GM19395 (cell line): ENCODE measurements around the gene RFFL.

Experiments used
- ATAC-seq: cut with Tn5 transposase; IDR thresholded peaks from one replicate; pipeline ENCODE4 v1.9.1; 2021; ENCODE audit warnings: mild to moderate bottlenecking, moderate library complexity; ENCODE audit not compliant: unreplicated experiment

Gene RFFL

DNA sequence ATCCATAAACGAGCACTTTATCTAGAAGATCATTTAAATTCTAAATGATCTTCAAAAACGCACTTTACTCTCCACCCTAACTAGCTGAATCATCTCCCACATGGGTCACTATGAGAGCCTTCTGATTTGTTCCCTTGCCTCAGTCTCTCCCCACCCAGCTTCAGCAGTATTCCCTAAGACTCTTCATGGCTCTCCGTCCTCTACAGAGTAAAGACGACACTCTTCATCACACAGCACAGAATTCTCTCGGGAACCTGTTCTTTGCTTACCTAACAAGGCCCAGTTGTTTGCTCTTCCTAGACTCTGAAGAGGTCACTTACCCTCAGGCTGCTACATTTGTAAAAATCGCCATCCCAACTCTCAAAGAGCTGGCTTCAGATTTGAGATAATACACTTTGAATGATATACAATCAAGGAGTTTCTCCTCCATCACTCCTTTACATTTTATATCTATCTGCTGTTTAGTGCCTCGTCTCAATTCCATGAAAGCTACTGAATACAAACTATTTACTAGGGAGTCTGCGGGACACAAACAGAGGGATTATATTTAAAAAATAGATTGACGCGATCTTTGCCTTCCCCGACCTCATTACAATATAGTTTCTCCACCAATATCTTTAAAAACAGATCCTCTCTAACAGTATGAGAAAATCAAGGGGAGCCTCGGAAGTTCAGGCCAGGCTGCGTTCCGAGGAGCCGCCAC is 83.7 kb downstream of the RFFL start:
- no peak for ATAC-seq

DNA sequence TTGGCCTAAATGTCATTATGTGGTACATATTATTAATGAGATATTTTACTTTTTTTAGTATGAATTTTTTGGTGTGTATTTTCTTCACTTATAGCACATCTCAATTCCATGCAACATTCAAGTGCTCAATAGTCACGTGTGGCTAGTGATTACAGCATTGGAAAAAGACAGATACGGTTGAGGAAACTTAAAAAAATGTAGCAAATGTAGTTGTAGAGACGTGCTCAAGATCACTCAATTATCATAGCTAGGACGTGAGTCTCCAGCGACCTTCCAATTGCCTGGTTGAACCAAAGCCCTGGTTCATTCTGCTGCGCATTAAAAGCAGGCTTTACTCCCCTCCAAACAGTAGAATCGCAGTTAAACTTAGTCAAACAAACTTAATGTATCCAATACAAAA is 84.4 kb downstream of the RFFL start:
- no peak for ATAC-seq

DNA sequence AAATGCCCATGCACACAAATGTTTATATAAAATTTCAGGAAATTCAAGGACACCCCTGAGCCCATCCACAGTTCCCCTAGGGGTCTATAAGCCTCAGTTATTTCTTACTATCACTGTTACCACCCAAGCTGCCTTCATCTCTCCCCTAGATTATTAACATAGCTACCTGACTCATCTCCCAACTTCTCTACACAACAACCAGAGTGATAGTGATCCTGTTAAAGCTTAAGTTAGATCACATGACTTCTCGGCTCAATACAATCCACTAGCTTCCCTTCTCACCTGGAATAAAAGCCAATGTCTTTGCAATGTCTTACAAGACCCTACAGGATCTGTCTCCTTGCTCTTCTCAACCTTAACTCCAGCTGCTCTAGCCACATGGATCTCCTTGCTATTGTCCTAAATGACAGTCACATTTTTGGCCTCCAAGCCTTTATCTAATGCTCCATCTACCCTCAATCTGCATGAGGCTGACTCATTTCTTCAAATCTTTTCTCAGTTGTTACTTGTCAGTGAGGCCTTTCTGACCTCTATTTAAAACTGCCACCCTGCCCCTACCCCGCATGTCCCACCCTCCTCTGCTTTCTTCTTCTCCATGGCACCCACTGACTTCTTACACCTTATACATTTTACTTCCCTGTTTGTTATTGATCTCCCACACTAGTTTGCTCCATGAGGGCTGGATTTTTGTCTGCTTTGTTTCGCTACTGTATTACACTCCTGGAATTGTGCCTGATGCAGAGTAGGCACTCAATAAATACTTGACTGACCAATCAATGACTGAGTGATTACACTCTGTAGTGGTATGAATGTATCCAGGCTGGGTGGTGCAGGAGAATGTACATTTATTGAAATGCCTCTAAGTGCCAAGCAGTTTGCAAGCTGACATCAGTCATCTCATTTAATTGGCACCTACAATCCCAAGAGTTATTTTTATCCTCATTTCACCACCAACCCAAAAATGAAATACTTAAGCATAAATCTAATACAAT is 88.4 kb downstream of the RFFL start:
- ATAC-seq = no peak

DNA sequence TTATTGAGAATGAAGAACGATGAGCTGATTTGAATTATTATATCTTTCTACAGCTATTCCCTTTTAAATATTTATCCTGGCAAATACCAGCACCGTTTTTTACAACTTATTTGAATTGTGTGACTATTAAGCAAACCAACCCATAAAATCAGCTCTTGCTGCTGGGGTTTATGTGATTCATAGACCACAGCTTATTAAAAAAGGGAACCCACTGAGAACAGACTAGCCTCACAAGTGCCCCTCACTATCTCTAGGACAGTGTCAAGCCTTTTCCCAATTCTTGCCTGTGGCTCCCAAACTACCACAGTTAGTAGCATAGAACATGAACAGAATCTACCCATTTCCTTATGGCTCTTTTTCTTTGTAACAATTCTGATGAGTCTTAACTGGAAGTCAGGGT is 89.3 kb downstream of the RFFL start:
- ATAC-seq = no peak

DNA sequence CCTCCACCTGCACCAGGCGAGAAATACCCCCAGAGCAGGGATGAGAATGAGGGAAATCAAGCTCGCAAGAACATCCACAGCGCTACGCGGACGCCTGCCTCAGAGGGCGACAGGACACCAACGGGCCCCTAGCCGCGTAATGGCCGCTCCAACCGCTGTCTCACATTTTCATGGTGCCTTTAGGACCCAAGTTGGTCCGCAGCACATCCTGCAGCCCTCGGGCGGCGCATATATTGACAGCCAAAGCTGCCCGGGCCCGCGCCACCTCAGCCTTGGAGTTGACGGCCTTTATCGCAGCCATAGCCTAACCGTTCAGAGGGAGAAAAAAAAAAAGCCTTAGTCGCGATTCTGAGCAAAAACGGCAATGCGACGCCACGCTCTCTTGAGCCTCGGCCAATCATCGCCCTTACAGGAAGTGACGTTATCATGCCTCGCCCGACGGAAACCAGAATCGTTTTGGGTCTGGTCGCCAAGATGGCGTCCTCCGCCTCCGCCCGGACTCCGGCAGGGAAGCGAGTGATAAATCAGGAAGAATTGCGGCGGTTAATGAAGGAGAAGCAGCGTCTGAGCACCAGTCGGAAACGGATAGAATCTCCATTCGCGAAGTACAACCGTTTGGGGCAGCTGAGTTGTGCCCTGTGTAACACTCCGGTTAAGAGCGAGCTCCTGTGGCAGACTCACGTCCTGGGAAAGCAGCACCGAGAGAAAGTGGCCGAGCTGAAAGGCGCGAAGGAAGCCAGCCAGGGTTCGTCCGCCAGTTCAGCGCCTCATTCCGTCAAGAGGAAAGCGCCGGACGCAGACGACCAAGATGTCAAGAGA is 102.2 kb downstream of the RFFL start, which contains the start of the genes CCT6B and ZNF830:
Gene CCT6B (minus strand): TSS at position 368 of the 819 bp plus-strand sequence. CDS start 67 bp downstream, at position 301.
Gene ZNF830 (plus strand): TSS at position 448 of the 819 bp plus-strand sequence. CDS start 27 bp downstream, at position 475.
- ATAC-seq = peak; percentile 95

DNA sequence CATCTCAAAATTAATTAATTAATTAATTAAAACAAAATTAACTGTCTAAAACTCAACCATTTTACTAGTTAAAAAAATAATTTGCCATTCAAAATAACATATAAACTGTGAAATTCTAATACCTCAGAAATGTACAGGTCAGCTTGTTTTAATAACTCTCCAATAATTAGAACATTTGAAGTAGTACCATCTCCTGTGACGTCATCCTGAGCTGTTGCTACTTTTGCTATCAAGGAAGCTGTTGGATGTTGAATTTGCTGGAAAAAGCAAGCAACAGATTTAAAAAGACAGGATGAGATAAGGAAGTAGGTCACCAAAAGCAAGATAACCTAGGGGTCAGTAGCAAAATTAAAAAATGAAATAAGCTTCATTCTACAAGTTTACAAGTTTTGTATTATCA is 105.1 kb downstream of the RFFL start:
- no peak for ATAC-seq
